H9 (cell line): ENCODE results near the gene MARF1. TPM values are rescaled to one million over a fixed set of nuclear protein-coding genes. Genes with fewer than 3 reads are reported as not detected.

Experiments
- DNase-seq: peaks from one replicate; pipeline ENCODE4 v3.0.0-alpha.2; 2017
- H2AFZ ChIP-seq: one replicate; pipeline ENCODE4 v1.6.1; 2013; ENCODE audit warnings: mild to moderate bottlenecking, low read length, control low read depth, moderate library complexity
- H2AK5ac ChIP-seq: 2 replicates; pipeline ENCODE4 v1.6.1; 2013; ENCODE audit warnings: low read length, control low read depth, mixed read lengths; ENCODE audit not compliant: insufficient read length
- H2BK120ac ChIP-seq: one replicate; pipeline ENCODE4 v1.6.1; 2013; ENCODE audit warnings: low read depth, mild to moderate bottlenecking, low read length, control low read depth, inconsistent platforms; ENCODE audit not compliant: poor library complexity, severe bottlenecking
- H2BK12ac ChIP-seq: 2 replicates; pipeline ENCODE4 v1.6.1; 2013; ENCODE audit warnings: low read length, control low read depth, mixed read lengths, low read depth; ENCODE audit not compliant: insufficient read length
- H2BK15ac ChIP-seq: 2 replicates; pipeline ENCODE4 v1.6.1; 2013; ENCODE audit warnings: low read depth, low read length, control low read depth
- H2BK20ac ChIP-seq: one replicate; pipeline ENCODE4 v1.6.1; 2013; ENCODE audit warnings: low read depth, mild to moderate bottlenecking, low read length, control low read depth, inconsistent platforms; ENCODE audit not compliant: poor library complexity, severe bottlenecking
- H2BK5ac ChIP-seq: 2 replicates; pipeline ENCODE4 v1.6.1; 2013; ENCODE audit warnings: low read length, control low read depth, mixed read lengths; ENCODE audit not compliant: insufficient read length
- H3K14ac ChIP-seq: 2 replicates; pipeline ENCODE4 v1.6.1; 2013; ENCODE audit warnings: low read length, control low read depth; ENCODE audit not compliant: insufficient read depth
- H3K18ac ChIP-seq: 2 replicates; pipeline ENCODE4 v1.6.1; 2013; ENCODE audit warnings: low read depth, mild to moderate bottlenecking, mixed read lengths, low read length, control low read depth; ENCODE audit not compliant: insufficient read length
- H3K23ac ChIP-seq: 2 replicates; pipeline ENCODE4 v1.6.1; 2013; ENCODE audit warnings: low read length, control low read depth, mixed read lengths, low read depth; ENCODE audit not compliant: insufficient read length
- H3K23me2 ChIP-seq: 2 replicates; pipeline ENCODE4 v1.6.1; 2013; ENCODE audit warnings: low read depth, mild to moderate bottlenecking, mixed read lengths, low read length, control low read depth; ENCODE audit not compliant: insufficient read length, poor library complexity, severe bottlenecking
- H3K27ac ChIP-seq: 2 replicates; pipeline ENCODE4 v1.5.1; 2013; ENCODE audit warnings: low read length, control low read depth, mixed read lengths, low read depth; ENCODE audit not compliant: insufficient read length
- H3K27me3 ChIP-seq: 2 replicates; pipeline ENCODE4 v1.6.1; 2013; ENCODE audit warnings: low read length, control low read depth, inconsistent platforms; ENCODE audit not compliant: insufficient read depth
- H3K4ac ChIP-seq: 2 replicates; pipeline ENCODE4 v1.6.1; 2013; ENCODE audit warnings: low read depth, mild to moderate bottlenecking, control low read depth, inconsistent platforms, low read length, moderate library complexity
- H3K4me1 ChIP-seq: 2 replicates; pipeline ENCODE4 v1.6.1; 2013; ENCODE audit warnings: low read length, control low read depth, inconsistent platforms; ENCODE audit not compliant: insufficient read depth
- H3K4me2 ChIP-seq: 2 replicates; pipeline ENCODE4 v1.6.1; 2013; ENCODE audit warnings: low read length, control low read depth, mixed read lengths; ENCODE audit not compliant: insufficient read length, insufficient read depth
- H3K56ac ChIP-seq: 2 replicates; pipeline ENCODE4 v1.6.1; 2013; ENCODE audit warnings: low read depth, mild to moderate bottlenecking, mixed read lengths, low read length, control low read depth; ENCODE audit not compliant: insufficient read length
- H3K79me1 ChIP-seq: 2 replicates; pipeline ENCODE4 v1.6.1; 2013; ENCODE audit warnings: low read depth, mild to moderate bottlenecking, moderate library complexity, low read length, control low read depth, inconsistent platforms; ENCODE audit not compliant: insufficient read depth, poor library complexity, severe bottlenecking
- H3K79me2 ChIP-seq: 2 replicates; pipeline ENCODE4 v1.6.1; 2013; ENCODE audit warnings: low read length, control low read depth, inconsistent platforms; ENCODE audit not compliant: insufficient read depth
- H3K9ac ChIP-seq: 2 replicates; pipeline ENCODE4 v1.6.1; 2013; ENCODE audit warnings: low read length, control low read depth, mixed read lengths; ENCODE audit not compliant: insufficient read length; ENCODE audit errors: extremely low read depth
- H3K9me3 ChIP-seq: one replicate; pipeline ENCODE4 v1.6.1; 2013; ENCODE audit warnings: low read depth, low read length, inconsistent platforms; ENCODE audit not compliant: control insufficient read depth
- H3T11ph ChIP-seq: one replicate; pipeline ENCODE4 v1.6.1; 2013; ENCODE audit warnings: mild to moderate bottlenecking, low read length, control low read depth, inconsistent platforms
- H4K20me1 ChIP-seq: one replicate; pipeline ENCODE4 v1.6.1; 2013; ENCODE audit not compliant: control insufficient read depth, insufficient read length, insufficient read depth
- H4K5ac ChIP-seq: 2 replicates; pipeline ENCODE4 v1.6.1; 2013; ENCODE audit warnings: low read depth, mild to moderate bottlenecking, mixed read lengths, low read length, control low read depth; ENCODE audit not compliant: insufficient read length
- H4K8ac ChIP-seq: replicated peaks from 2 replicates; pipeline ENCODE4 v1.6.1; 2013; ENCODE audit warnings: low read length, control low read depth, mixed read lengths, low read depth; ENCODE audit not compliant: insufficient read length
- H4K91ac ChIP-seq: 2 replicates; pipeline ENCODE4 v1.6.1; 2013; ENCODE audit warnings: low read depth, mild to moderate bottlenecking, moderate library complexity, mixed read lengths, low read length, control low read depth; ENCODE audit not compliant: insufficient read length
- H3K27ac Mint-ChIP-seq, 3 experiments: 2 replicates in 2 of 3; 3 replicates in 1 of 3; pipeline ENCODE4 v1.8.0; 2020 to 2021; ENCODE audit warnings: mixed read lengths in 3 of 3, mild to moderate bottlenecking in 1 of 3, moderate library complexity in 1 of 3
- H3K27me3 Mint-ChIP-seq: 2 replicates; pipeline ENCODE4 v1.8.0; 2021; ENCODE audit warnings: low read depth, mild to moderate bottlenecking, moderate library complexity, mixed read lengths
- H3K36me3 Mint-ChIP-seq, 3 experiments: 2 replicates in 2 of 3; 3 replicates in 1 of 3; pipeline ENCODE4 v1.8.0; 2020 to 2021; ENCODE audit warnings: low read depth in 3 of 3, mixed read lengths in 3 of 3; ENCODE audit not compliant: insufficient read depth in 1 of 3
- H3K4me1 Mint-ChIP-seq, 2 experiments: 2 replicates each; pipeline ENCODE4 v1.8.0; 2020; ENCODE audit warnings: mixed read lengths in 2 of 2
- H3K4me3 Mint-ChIP-seq, 2 experiments: 2 replicates in 1 of 2; 3 replicates in 1 of 2; pipeline ENCODE4 v1.8.0; 2020 to 2021; ENCODE audit warnings: mild to moderate bottlenecking in 2 of 2, mixed read lengths in 2 of 2, moderate library complexity in 1 of 2
- H3K9me3 Mint-ChIP-seq, 2 experiments: 2 replicates in 1 of 2; 3 replicates in 1 of 2; pipeline ENCODE4 v1.8.0; 2020; ENCODE audit warnings: mild to moderate bottlenecking in 2 of 2, mixed read lengths in 2 of 2, moderate library complexity in 1 of 2
- WGBS: extraction: QIAGEN DNeasy Blood & Tissue Kit; methylation state at CpG from one replicate; pipeline ENCODE4 v1.1.7; 2013; ENCODE audit warnings: missing lambda C conversion rate, low lambda C conversion rate, mixed read lengths; ENCODE audit not compliant: insufficient read length; ENCODE audit errors: extremely low coverage; 5-methylcytosine and 5-hydroxymethylcytosine counted together
- total RNA-seq: library from RNA; stranded (reverse); gene quantifications from 2 replicates; pipeline ENCODE4 v1.2.1, GENCODE V29; 2021
- TF ChIP-seq, protein P1 (sequence below): fragments of 200-600 bp; sonication (generic); conservative IDR thresholded peaks from 3 replicates; pipeline ENCODE4 v1.8.0; 2021; ENCODE audit warnings: antibody characterized with exemption, mild to moderate bottlenecking

MARF1 gene
- total RNA-seq, 1 experiment from 2014 or later = 23.3 TPM

DNA sequence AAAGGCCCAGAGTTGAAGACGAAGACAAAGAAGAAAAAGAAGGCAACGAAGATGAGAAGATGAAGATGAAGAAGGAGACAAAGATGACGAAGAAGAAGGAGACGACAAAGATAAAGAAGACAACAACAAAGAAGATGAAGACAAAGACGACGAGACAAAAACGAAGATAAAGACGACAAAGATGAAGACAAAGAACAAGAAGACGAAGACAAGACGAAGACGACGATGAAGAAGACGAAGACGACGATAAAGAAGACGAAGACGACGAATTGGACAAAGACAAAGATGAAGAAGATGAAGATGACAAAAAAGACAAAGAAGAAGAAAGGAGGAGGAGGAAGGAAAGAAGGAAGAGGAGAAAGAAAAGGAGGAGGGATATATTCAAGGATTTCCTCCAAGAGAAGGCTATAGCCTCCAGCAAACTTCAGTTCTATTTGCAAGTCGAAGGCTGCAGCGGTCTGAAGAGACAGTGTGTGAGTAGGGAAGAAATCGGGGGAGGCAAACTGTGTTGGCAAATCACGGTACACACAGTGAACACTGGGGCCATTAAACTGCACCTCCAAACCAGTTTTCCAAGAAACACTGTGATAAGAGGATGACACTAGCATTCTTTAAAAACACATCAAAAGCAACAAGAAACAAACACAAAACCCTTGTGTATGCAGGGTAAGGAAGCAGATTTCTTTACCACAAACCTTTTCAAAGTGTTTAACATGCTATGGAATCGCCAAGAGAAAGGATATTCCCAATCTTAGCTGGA is 40.5 kb downstream of the MARF1 start:
- Histone ChIP-seq H3K18ac (no peak overlapping the region), H2AFZ (no peak overlapping the region), H3K14ac (no peak overlapping the region), H3K23me2 (no peaks in the 10 kb centered on the region), H3K79me2 (no peaks in the 10 kb centered on the region), H2AK5ac (no peak overlapping the region), H4K5ac (no peak overlapping the region), H3K4me2 (no peak overlapping the region), H3K9ac (no peak overlapping the region), H3K23ac (no peak overlapping the region), H2BK120ac (no peak overlapping the region), H3K4me1 (no peaks in the 10 kb centered on the region), H3T11ph (no peak overlapping the region), H4K20me1 (no peaks in the 10 kb centered on the region), H3K79me1 (no peaks in the 10 kb centered on the region), H2BK5ac (no peak overlapping the region), H4K8ac (no peak overlapping the region), H3K27ac (no peak overlapping the region), H2BK20ac (no peak overlapping the region), H3K9me3 (no peaks in the 10 kb centered on the region), H3K4ac (no peak overlapping the region), H3K27me3 (no peaks in the 10 kb centered on the region), H2BK15ac (no peak overlapping the region), H2BK12ac (no peak overlapping the region), H3K56ac (no peak overlapping the region), H4K91ac (no peak overlapping the region)
- WGBS = 100% methylated on average over 10 of the region's 23 CpGs
- Mint-ChIP-seq H3K27ac (no peak overlapping the region), H3K4me3 (no peak overlapping the region), H3K27me3 (no peaks in the 10 kb centered on the region; the same call in 1 of the 2 replicates), H3K4me1 (peaks cover 12 to 20% of the 10 kb centered on the region in 2 experiments), H3K9me3 (no peaks in the 10 kb centered on the region), H3K36me3 (peaks cover 26 to 74% (median 51%) of the 10 kb centered on the region in 3 experiments; a peak in 6 of 7 replicates)
- DNase-seq = no peak
- TF ChIP-seq, protein P1, sequence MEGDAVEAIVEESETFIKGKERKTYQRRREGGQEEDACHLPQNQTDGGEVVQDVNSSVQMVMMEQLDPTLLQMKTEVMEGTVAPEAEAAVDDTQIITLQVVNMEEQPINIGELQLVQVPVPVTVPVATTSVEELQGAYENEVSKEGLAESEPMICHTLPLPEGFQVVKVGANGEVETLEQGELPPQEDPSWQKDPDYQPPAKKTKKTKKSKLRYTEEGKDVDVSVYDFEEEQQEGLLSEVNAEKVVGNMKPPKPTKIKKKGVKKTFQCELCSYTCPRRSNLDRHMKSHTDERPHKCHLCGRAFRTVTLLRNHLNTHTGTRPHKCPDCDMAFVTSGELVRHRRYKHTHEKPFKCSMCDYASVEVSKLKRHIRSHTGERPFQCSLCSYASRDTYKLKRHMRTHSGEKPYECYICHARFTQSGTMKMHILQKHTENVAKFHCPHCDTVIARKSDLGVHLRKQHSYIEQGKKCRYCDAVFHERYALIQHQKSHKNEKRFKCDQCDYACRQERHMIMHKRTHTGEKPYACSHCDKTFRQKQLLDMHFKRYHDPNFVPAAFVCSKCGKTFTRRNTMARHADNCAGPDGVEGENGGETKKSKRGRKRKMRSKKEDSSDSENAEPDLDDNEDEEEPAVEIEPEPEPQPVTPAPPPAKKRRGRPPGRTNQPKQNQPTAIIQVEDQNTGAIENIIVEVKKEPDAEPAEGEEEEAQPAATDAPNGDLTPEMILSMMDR = no peak
